SK-N-SH treated with all-trans-retinoic acid at 6 μM for 48 hours (cell line): ENCODE data around the gene DVL1.
"Not testable (repeated sequence)": the region's sequence is repeated elsewhere in the genome, so short reads cannot be mapped to it uniquely, and the experiment has no call there.

Experiments
- ATAC-seq: fragments of 200-7000 bp; cut with Tn5 transposase; 3 replicates; pipeline ENCODE4 v1.9.1; 2020; ENCODE audit warnings: mild to moderate bottlenecking, moderate library complexity
- ARNTL ChIP-seq: fragments of 450-650 bp; formaldehyde crosslinking; IDR thresholded peaks from 2 replicates; pipeline ENCODE4 v1.5.0; 2020; ENCODE audit warnings: low read depth, mild to moderate bottlenecking, moderate library complexity, borderline replicate concordance
- BACH2 ChIP-seq: fragments of 250-450 bp; sonication (Bioruptor Pico); IDR thresholded peaks from 2 replicates; pipeline ENCODE4 v1.9.0; 2021; ENCODE audit warnings: mild to moderate bottlenecking, borderline replicate concordance
- CSDC2 ChIP-seq: fragments of 250-450 bp; sonication (Bioruptor Pico); IDR thresholded peaks from 2 replicates; pipeline ENCODE4 v1.5.0; 2020; ENCODE audit warnings: mild to moderate bottlenecking, moderate library complexity
- ESRRG ChIP-seq: fragments of 250-450 bp; sonication (Bioruptor Pico); IDR thresholded peaks from 2 replicates; pipeline ENCODE4 v1.6.1; 2021; ENCODE audit warnings: mild to moderate bottlenecking
- GLIS3 ChIP-seq: fragments of 250-450 bp; sonication (Bioruptor Pico); IDR thresholded peaks from 2 replicates; pipeline ENCODE4 v1.5.0; 2020; ENCODE audit warnings: mild to moderate bottlenecking, moderate library complexity
- ISL1 ChIP-seq: fragments of 250-450 bp; sonication (Bioruptor Pico); IDR thresholded peaks from 2 replicates; pipeline ENCODE4 v2.1.2; 2022; ENCODE audit warnings: mild to moderate bottlenecking, moderate library complexity
- POU6F1 ChIP-seq: fragments of 250-450 bp; sonication (Bioruptor Pico); IDR thresholded peaks from 2 replicates; pipeline ENCODE4 v1.8.0; 2021; ENCODE audit warnings: low read depth, mild to moderate bottlenecking, moderate library complexity, borderline replicate concordance
- PPARA ChIP-seq: fragments of 250-450 bp; sonication (Bioruptor Pico); IDR thresholded peaks from 2 replicates; pipeline ENCODE4 v1.5.0; 2020; ENCODE audit warnings: mild to moderate bottlenecking, borderline replicate concordance
- RARB ChIP-seq: fragments of 250-450 bp; sonication (Bioruptor Pico); IDR thresholded peaks from 2 replicates; pipeline ENCODE4 v1.8.0; 2021; ENCODE audit warnings: mild to moderate bottlenecking, moderate library complexity
- SNAI2 ChIP-seq: fragments of 250-450 bp; sonication (Bioruptor Pico); IDR thresholded peaks from 2 replicates; pipeline ENCODE4 v1.5.0; 2020; ENCODE audit warnings: mild to moderate bottlenecking, moderate library complexity
- TCF4 ChIP-seq: fragments of 250-450 bp; sonication (Bioruptor Pico); IDR thresholded peaks from 2 replicates; pipeline ENCODE4 v1.8.0; 2021; ENCODE audit warnings: mild to moderate bottlenecking, moderate library complexity, borderline replicate concordance
- TOX ChIP-seq: fragments of 250-450 bp; sonication (Bioruptor Pico); IDR thresholded peaks from 2 replicates; pipeline ENCODE4 v1.8.0; 2021; ENCODE audit warnings: mild to moderate bottlenecking, moderate library complexity, borderline replicate concordance
- TSHZ2 ChIP-seq: fragments of 250-450 bp; sonication (Bioruptor Pico); IDR thresholded peaks from 2 replicates; pipeline ENCODE4 v1.5.0; 2020; ENCODE audit warnings: mild to moderate bottlenecking, moderate library complexity
- ZC3H10 ChIP-seq: fragments of 250-450 bp; sonication (Bioruptor Pico); IDR thresholded peaks from 2 replicates; pipeline ENCODE4 v1.5.1; 2021; ENCODE audit warnings: mild to moderate bottlenecking, moderate library complexity
- ZFP3 ChIP-seq: fragments of 250-450 bp; sonication (Bioruptor Pico); IDR thresholded peaks from 2 replicates; pipeline ENCODE4 v1.5.0; 2020; ENCODE audit warnings: mild to moderate bottlenecking, moderate library complexity
- ZNF70 ChIP-seq: fragments of 450-650 bp; formaldehyde crosslinking; IDR thresholded peaks from 2 replicates; pipeline ENCODE4 v1.5.0; 2020; ENCODE audit warnings: mild to moderate bottlenecking, moderate library complexity
- ZNF8 ChIP-seq: fragments of 450-650 bp; formaldehyde crosslinking; IDR thresholded peaks from 2 replicates; pipeline ENCODE4 v1.5.0; 2020; ENCODE audit warnings: mild to moderate bottlenecking, moderate library complexity
- TF ChIP-seq, protein P1 (sequence below): fragments of 250-450 bp; sonication (Bioruptor Pico); IDR thresholded peaks from 2 replicates; pipeline ENCODE4 v1.5.1; 2021; ENCODE audit warnings: mild to moderate bottlenecking, moderate library complexity
- TF ChIP-seq, protein P2 (sequence below): fragments of 250-450 bp; sonication (Bioruptor Pico); IDR thresholded peaks from 2 replicates; pipeline ENCODE4 v1.8.0; 2020; ENCODE audit warnings: mild to moderate bottlenecking, moderate library complexity, borderline replicate concordance

DVL1 gene

DNA sequence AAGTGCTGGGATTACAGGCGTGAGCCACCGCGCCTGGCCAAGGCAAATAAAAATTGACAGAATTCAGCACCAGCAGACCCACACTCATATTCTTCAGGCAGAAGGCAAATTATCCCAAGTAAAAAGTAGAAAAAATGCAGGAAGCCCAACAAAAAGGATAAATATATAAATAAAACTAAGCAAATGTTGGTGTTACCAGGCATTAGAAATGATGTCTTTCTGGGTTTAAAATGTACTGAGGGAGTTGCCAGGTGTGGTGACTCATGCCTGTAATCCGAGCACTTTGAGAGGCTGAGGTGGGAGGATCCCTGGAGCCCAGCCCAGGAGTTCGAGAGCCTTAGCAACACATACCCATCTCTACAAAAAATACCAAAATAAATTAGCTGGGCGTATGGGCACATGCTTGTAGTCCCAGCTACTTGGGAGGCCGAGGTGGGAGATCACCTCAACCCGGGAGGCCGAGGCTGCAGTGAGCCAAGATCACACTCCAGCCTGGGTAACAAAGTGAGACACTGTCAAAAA is 31.0 kb downstream of the DVL1 start:
- ATAC-seq, result peak; percentile 89
- TF ChIP-seq ZC3H10 (CRISPR knock-in tag), result no peak
- TF ChIP-seq, protein P1, sequence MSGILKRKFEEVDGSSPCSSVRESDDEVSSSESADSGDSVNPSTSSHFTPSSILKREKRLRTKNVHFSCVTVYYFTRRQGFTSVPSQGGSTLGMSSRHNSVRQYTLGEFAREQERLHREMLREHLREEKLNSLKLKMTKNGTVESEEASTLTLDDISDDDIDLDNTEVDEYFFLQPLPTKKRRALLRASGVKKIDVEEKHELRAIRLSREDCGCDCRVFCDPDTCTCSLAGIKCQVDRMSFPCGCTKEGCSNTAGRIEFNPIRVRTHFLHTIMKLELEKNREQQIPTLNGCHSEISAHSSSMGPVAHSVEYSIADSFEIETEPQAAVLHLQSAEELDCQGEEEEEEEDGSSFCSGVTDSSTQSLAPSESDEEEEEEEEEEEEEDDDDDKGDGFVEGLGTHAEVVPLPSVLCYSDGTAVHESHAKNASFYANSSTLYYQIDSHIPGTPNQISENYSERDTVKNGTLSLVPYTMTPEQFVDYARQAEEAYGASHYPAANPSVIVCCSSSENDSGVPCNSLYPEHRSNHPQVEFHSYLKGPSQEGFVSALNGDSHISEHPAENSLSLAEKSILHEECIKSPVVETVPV (CRISPR knock-in tag), result no peak
- no peak for TF ChIP-seq POU6F1
- no peak for TF ChIP-seq ZNF8
- TF ChIP-seq, protein P2, sequence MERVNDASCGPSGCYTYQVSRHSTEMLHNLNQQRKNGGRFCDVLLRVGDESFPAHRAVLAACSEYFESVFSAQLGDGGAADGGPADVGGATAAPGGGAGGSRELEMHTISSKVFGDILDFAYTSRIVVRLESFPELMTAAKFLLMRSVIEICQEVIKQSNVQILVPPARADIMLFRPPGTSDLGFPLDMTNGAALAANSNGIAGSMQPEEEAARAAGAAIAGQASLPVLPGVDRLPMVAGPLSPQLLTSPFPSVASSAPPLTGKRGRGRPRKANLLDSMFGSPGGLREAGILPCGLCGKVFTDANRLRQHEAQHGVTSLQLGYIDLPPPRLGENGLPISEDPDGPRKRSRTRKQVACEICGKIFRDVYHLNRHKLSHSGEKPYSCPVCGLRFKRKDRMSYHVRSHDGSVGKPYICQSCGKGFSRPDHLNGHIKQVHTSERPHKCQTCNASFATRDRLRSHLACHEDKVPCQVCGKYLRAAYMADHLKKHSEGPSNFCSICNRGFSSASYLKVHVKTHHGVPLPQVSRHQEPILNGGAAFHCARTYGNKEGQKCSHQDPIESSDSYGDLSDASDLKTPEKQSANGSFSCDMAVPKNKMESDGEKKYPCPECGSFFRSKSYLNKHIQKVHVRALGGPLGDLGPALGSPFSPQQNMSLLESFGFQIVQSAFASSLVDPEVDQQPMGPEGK (CRISPR knock-in tag), result no peak
- no peak for TF ChIP-seq GLIS3 (CRISPR knock-in tag)
- TF ChIP-seq ESRRG, result no peak
- TF ChIP-seq ARNTL (CRISPR knock-in tag), result no peak
- TF ChIP-seq TSHZ2 (CRISPR knock-in tag), result no peak
- no peak for TF ChIP-seq CSDC2
- no peak for TF ChIP-seq ZNF70

GRCh38 chr1:1317420-1317819 is 31.8 kb downstream of the DVL1 start:
- TF ChIP-seq BACH2 (CRISPR knock-in tag) (no peak), RARB (CRISPR knock-in tag) (no peak), ZNF70 (no peak), ZC3H10 (CRISPR knock-in tag) (no peak), ZNF8 (no peak), POU6F1 (no peak), TOX (CRISPR knock-in tag) (no peak), SNAI2 (CRISPR knock-in tag) (no peak), PPARA (CRISPR knock-in tag) (no peak), ZFP3 (CRISPR knock-in tag) (no peak), CSDC2 (no peak), GLIS3 (CRISPR knock-in tag) (no peak), TCF4 (no peak), TSHZ2 (CRISPR knock-in tag) (no peak), ISL1 (CRISPR knock-in tag) (no peak)
- TF ChIP-seq, protein P2 (CRISPR knock-in tag), result no peak
- TF ChIP-seq, all 23 proteins: peak for 0
- ATAC-seq, result no peak

DNA sequence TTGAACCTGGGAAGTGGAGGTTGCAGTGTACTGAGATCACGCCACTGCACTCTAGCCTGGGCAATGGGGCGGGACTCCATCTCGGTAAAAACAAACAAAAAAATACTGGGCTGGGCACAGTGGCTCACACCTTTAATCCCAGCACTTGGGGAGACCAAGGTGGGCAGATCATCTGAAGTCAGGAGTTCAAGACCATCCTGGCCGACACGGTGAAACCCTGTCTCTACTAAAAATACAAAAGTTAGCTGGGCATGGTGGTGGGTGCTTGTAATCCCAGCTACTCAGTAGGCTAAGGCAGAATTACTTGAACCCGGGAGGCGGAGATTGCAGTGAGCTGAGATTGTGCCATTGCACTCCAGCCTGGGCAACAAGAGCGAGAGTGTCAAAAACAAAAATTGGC is 33.0 kb downstream of the DVL1 start:
- ATAC-seq, result not testable (repeated sequence)
